Measurements from ENCODE around the gene ADAMTSL1.

GRCh38 chr9:18793122-18793521, 319.2 kb downstream of the ADAMTSL1 start:
- TF ChIP-seq CTCF (IDR thresholded peaks at IDR 0.05) (no peak), POLR2A (IDR thresholded peaks at IDR 0.05) (no peak), EP300 (IDR thresholded peaks at IDR 0.05) (no peak), POLR2AphosphoS5 (IDR thresholded peaks at IDR 0.05) (no peak)
